Stimulated activated effector memory CD8-positive, alpha-beta T cell treated with anti-CD3 and anti-CD28 coated beads, Interleukin-12 subunit alpha, Interleukin-12 subunit beta, amount 100 ng/mL, for 72 hours (primary cell): Measurements from ENCODE around the gene SAMD11.

Source experiments
- ATAC-seq: fragments of 150-1000 bp; cut with Tn5 transposase; 2 replicates; pipeline ENCODE4 v1.10.0; 2021
- DNase-seq, 2 donors: peaks; one replicate each; pipeline ENCODE4 v3.0.0; 2021 to 2022; ENCODE audit warnings: low spot score in 2 of 2
- H3K27ac Mint-ChIP-seq: one replicate; pipeline ENCODE4 v1.8.0; 2022; ENCODE audit warnings: mild to moderate bottlenecking, mixed read lengths
- H3K36me3 Mint-ChIP-seq: one replicate; pipeline ENCODE4 v1.8.0; 2022; ENCODE audit warnings: mild to moderate bottlenecking, mixed read lengths
- H3K4me1 Mint-ChIP-seq: one replicate; pipeline ENCODE4 v1.8.0; 2022; ENCODE audit warnings: mixed read lengths
- H3K4me3 Mint-ChIP-seq: one replicate; pipeline ENCODE4 v1.8.0; 2022; ENCODE audit warnings: mild to moderate bottlenecking, mixed read lengths
- H3K9me3 Mint-ChIP-seq: one replicate; pipeline ENCODE4 v1.8.0; 2022; ENCODE audit warnings: mixed read lengths

Gene SAMD11

DNA sequence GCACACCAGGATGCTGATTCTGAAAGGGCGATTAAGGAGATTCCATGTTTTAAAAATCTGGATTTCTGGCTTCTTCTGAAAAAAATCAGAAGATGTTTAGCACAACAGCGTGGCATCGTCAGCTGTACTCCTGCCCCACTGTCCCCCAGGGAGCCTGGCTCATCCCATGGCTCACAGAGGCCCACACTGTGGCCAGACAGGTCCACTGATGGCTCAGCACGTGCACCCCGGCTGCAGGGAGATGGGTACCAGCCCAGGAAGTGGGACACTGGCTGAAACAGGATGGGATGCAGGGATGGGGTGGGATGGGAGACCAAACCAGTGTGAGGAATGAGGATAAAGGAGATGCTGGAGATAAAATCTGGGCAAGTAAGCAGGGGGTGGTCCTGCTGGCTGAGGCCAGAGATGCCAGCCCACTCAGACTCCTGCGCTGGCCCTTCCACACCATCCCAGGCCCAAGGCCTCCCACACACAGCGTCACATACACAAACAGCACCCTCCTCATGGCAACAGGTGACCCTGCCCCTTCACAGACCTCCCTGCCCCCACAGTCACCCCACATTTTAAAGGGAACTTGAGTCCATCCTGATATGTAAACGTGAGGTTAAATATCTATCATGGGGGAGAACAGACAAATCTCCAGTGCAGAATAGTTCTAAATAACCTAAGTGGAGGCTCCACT, 23.9 kb upstream of the SAMD11 start:
- Mint-ChIP-seq H3K36me3 (no peaks in the 10 kb centered on the region), H3K27ac (no peak overlapping the region), H3K4me3 (no peak overlapping the region), H3K4me1 (peaks cover 12% of the 10 kb centered on the region), H3K9me3 (peaks cover 4% of the 10 kb centered on the region)
- DNase-seq (no peak), ATAC-seq (no peak)

DNA sequence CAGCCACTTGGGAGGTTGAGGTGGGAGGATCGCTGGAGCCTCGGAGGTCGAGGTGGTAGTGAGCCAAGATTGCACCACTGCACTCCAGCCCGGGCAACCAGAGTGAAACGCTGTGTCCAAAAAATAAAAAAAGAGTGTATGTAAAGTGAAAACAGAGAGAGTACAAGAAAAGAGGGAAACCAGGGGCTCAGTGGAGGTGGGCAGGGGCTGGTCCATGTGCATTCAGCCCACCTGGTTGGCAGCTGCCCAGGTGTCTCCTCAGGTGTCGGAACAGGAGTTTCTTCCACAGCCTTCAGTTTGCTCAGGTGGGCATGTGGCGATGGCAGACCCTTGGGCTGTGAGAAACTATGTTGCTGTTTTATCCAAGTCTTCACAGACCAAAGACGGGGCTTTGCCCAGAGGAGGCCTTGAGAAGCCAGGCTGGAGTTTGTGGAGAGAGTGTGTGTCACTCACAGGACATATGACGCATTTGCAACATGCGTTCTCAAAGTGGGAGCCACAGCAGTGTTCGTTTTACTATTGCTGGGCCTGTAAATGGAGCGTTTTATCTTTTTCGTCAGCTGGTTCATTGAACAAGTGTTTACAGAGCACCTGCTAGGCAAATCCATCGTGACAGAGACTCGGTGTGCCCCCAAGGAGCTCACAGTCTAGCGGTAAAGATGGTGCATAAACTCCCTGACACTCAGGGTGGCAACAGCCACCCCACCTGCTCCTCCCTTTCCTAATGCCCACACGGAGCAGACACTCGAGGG, 22.4 kb upstream of the SAMD11 start:
- Mint-ChIP-seq H3K4me3 (no peak overlapping the region), H3K36me3 (no peaks in the 10 kb centered on the region), H3K27ac (no peak overlapping the region), H3K9me3 (peaks cover 4% of the 10 kb centered on the region), H3K4me1 (peaks cover 12% of the 10 kb centered on the region)
- no peak for ATAC-seq
- no peak for DNase-seq

DNA sequence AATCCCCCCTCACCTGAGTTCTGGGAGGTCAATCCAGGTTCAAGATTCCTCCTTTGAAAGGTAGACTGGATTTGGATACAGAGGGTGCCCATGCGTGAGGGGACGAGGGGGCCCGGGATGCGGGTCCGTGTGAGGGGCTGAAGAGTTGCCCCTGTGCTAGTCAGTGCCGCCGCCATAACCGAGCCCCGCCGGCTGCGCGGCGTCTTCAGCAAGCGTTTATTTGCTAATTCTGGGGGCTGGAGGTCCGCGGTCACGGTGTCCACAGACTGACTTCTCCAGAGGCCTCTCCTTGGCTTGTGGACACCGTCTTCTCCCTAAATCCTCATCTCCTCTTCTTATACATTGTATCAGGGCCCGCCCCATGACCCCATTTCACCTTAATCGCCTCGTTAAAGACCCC, 20.9 kb upstream of the SAMD11 start:
- H3K4me3 Mint-ChIP-seq = peak overlapping the region; percentile 62
- no peak overlapping the region for H3K27ac Mint-ChIP-seq
- H3K4me1 Mint-ChIP-seq = peaks cover 11% of the 10 kb centered on the region

GRCh38 chr1:903305-903704, 20.4 kb upstream of the SAMD11 start:
- ATAC-seq = no peak
- Mint-ChIP-seq H3K36me3 (no peaks in the 10 kb centered on the region), H3K27ac (no peak overlapping the region), H3K9me3 (no peaks in the 10 kb centered on the region), H3K4me3 (peak overlapping the region; percentile 62), H3K4me1 (peaks cover 6% of the 10 kb centered on the region)
- DNase-seq = no peak

More for the DNA sequence above, 20.9 kb upstream of the SAMD11 start:
- no peaks in the 10 kb centered on the region for H3K36me3 Mint-ChIP-seq
- H3K9me3 Mint-ChIP-seq = peaks cover 4% of the 10 kb centered on the region
- no peak for ATAC-seq
- no peak for DNase-seq

- DNase-seq = peak in 1 of 2 donors; percentile 49
- H3K4me1 Mint-ChIP-seq = peaks cover 1% of the 10 kb centered on the region
- peak overlapping the region; percentile 62 for H3K4me3 Mint-ChIP-seq
- no peaks in the 10 kb centered on the region for H3K36me3 Mint-ChIP-seq
- no peaks in the 10 kb centered on the region for H3K9me3 Mint-ChIP-seq
- H3K27ac Mint-ChIP-seq = no peak overlapping the region
- ATAC-seq = no peak
These were observed 19.9 kb upstream of the SAMD11 start for GRCh38 chr1:903721-904271.

DNA sequence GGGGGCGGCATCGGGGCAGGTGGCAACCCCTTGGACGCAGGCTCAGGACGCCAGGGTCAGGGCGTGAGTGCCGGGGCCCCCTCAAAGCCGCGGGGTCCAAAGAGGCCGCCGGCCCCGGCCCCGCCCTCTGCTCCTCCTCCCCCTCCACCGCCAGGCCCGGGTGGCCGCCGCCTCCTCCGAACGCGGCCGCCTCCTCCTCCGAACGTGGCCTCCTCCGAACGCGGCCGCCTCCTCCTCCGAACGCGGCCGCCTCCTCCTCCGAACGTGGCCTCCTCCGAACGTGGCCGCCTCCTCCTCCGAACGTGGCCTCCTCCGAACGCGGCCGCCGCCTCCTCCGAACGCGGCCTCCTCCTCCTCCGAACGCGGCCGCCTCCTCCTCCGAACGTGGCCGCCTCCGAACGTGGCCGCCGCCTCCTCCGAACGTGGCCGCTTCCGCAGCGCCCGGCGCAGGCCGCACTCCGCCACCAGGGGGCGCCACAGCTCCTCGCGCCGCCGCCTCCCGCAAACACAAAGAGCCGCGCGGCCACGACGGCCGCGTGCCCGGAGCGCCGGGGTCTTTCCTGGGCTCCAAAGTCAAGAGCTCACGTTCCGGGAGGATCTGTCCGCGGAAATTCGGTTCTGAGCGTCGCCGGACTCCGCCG, 19.3 kb upstream of the SAMD11 start:
- no peaks in the 10 kb centered on the region for H3K4me1 Mint-ChIP-seq
- DNase-seq = peak; percentile 92 to 94
- H3K36me3 Mint-ChIP-seq = no peaks in the 10 kb centered on the region
- peak; percentile 87 for ATAC-seq
- H3K27ac Mint-ChIP-seq = no peak overlapping the region
- H3K4me3 Mint-ChIP-seq = peak overlapping the region; percentile 62
- H3K9me3 Mint-ChIP-seq = no peaks in the 10 kb centered on the region

DNA sequence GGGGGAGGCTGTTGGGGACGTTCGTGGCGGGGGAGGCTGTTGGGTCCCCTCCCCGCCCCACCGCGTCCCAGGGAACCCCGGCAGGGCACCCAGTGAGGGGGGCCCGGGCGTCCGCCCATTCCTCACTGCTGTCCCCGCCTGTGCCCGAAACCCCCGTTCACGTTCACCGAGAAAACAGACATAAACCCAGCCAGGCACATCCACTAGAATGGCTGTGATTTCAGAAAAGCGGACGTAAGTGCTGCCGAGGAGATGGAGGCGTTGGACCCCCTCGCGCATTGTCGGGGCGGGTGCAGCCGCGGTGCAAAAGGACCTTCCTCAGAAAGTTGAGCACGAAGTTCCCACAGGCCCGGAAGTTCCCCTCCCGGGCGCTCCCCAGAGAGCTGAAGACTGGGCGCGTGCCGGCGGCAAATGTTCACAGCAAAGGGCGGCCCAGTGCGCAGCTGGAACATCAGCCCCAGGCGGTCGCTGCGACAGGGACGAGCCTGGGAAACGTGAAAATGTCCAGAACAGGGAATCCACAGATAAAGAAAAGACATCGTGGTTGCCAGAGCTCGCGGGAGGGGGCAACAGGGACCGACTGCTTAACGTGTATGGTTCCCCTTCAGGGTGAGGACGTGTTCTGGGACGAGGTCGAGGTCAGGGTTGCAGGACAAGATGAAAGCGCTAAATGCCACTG, 18.5 kb upstream of the SAMD11 start:
- H3K4me3 Mint-ChIP-seq = peak overlapping the region; percentile 62
- no peaks in the 10 kb centered on the region for H3K36me3 Mint-ChIP-seq
- H3K4me1 Mint-ChIP-seq = no peaks in the 10 kb centered on the region
- H3K9me3 Mint-ChIP-seq = no peaks in the 10 kb centered on the region
- DNase-seq (peak in 1 of 2 donors; percentile 52), ATAC-seq (peak; percentile 14)
- no peak overlapping the region for H3K27ac Mint-ChIP-seq

- Mint-ChIP-seq H3K4me3 (peak overlapping the region; percentile 8), H3K9me3 (no peaks in the 10 kb centered on the region), H3K4me1 (peaks cover 4% of the 10 kb centered on the region), H3K27ac (no peak overlapping the region), H3K36me3 (no peaks in the 10 kb centered on the region)
- ATAC-seq (no peak), DNase-seq (no peak)
These were observed 17.7 kb upstream of the SAMD11 start for GRCh38 chr1:905811-906599.

DNA sequence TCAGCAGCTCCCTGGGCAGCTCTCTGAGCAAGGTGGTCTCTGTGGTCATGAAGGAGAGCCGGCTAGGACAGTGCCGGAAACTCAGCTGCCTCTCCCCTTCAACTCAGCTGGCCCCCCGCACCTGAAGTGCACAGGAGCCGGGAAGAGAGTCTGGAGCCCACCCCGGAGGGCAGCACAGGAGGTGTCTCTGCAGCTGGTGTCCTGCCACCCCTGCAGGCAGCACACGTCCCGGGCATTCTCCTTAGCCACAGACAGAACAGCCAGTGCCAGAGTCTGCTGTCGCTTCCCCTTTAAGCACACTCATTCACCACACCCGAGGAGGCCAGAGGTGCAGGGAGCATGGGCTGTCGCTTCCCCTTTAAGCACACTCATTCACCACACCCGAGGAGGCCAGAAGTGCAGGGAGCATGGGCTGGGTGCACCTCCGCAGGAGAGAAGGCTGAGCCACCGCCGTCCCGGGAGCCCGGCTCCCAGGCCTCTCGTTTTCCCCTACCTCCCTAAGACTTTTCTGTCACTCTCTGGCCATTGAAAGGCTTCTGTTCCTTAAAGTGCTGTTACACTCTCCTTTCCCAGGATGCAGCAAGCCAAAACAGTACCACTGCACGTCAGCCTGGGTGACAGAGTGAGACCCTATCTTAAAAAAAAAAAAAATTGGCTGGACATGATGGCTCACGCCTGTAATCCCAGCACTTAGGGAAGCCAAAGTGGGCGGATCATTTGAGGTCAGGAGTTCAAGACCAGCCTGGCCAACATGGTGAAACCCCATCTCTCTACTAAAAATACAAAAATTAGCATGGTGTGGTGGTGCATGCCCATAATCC, 16.9 kb upstream of the SAMD11 start:
- no peaks in the 10 kb centered on the region for H3K36me3 Mint-ChIP-seq
- DNase-seq (no peak), ATAC-seq (peak; percentile 58)
- peak overlapping the region; percentile 8 for H3K4me3 Mint-ChIP-seq
- no peak overlapping the region for H3K27ac Mint-ChIP-seq
- no peaks in the 10 kb centered on the region for H3K9me3 Mint-ChIP-seq
- peaks cover 8% of the 10 kb centered on the region for H3K4me1 Mint-ChIP-seq

DNA sequence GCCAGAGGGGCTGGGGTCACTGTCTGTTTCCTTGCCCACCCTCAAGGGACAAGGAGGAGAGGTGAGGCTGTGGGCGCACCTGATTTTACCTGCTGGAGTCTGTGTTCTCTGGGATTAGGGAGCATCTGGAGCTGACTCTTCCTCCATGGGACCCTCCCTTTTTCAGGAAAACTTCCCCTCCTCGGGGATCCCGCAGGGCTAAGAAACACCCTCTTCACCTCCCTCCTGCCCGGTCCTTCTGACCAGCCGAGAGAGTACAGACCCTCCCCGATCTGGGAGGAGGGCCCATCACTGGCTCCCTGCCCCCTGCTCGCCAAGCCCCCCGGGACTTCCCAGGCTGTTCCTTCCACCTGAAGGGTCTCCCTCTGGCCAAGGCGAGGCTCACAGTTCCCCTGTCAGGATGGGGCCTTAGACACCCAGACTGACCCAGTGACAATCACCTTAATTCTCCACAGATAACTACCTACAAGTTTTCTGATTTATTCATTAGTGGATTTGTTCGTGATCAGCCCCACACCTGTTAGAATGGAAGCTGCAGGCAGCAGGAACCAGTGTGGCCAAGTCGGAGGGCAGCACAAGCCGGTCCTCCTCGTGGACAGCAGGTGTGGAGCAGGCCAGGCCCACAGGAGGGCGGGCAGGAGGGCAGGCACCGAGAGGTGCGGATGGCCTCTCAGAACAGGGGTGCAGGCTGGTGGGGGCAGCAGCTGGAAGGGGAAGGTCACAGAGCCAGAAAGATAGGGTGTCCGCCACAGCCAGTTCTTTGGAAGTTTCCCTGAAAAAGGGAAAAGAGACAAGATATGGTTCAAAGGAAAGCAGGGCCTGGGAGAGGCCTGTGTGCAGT, 15.9 kb upstream of the SAMD11 start:
- ATAC-seq (no peak), DNase-seq (no peak)
- no peaks in the 10 kb centered on the region for H3K36me3 Mint-ChIP-seq
- H3K4me3 Mint-ChIP-seq = no peak overlapping the region
- no peaks in the 10 kb centered on the region for H3K9me3 Mint-ChIP-seq
- peaks cover 13% of the 10 kb centered on the region for H3K4me1 Mint-ChIP-seq
- H3K27ac Mint-ChIP-seq = no peak overlapping the region

- Mint-ChIP-seq H3K36me3 (no peaks in the 10 kb centered on the region), H3K4me3 (no peak overlapping the region), H3K27ac (no peak overlapping the region), H3K9me3 (no peaks in the 10 kb centered on the region), H3K4me1 (peaks cover 14% of the 10 kb centered on the region)
- ATAC-seq (no peak), DNase-seq (no peak)
These were observed 15.1 kb upstream of the SAMD11 start for GRCh38 chr1:908661-909060.

DNA sequence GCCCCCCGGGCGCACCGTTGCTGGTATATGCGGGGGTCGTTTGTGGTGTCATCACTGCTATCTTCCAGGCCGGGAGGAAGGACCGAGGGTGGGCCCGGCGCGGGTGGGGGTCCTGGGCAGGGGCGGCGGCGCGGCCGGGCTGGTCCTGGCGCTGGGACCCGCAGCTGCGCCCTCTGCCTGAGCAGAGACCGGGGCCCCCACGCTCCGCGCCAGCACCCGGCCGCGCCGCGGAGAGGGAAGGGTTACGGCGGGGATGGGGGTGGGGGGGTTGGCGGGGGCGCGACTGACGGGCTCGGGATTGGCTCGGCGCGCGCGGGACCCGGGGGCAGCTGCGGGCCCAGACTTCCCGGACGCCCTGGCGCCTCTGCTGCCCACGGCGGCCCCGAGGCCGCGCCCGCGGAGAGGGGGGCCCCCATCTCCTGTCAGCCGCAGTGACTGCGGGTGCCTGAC, 13.8 kb upstream of the SAMD11 start:
- H3K27ac Mint-ChIP-seq = no peak overlapping the region
- H3K36me3 Mint-ChIP-seq = no peaks in the 10 kb centered on the region
- DNase-seq = no peak
- no peak for ATAC-seq
- no peak overlapping the region for H3K4me3 Mint-ChIP-seq
- H3K4me1 Mint-ChIP-seq = peaks cover 14% of the 10 kb centered on the region
- H3K9me3 Mint-ChIP-seq = no peaks in the 10 kb centered on the region

GRCh38 chr1:910311-910880, 13.3 kb upstream of the SAMD11 start:
- Mint-ChIP-seq H3K4me3 (no peak overlapping the region), H3K36me3 (no peaks in the 10 kb centered on the region), H3K4me1 (peaks cover 14% of the 10 kb centered on the region), H3K27ac (no peak overlapping the region), H3K9me3 (no peaks in the 10 kb centered on the region)
- DNase-seq = no peak
- ATAC-seq = no peak
